Measurements from ENCODE around the gene DISC1.
"Not testable (repeated sequence)": the region's sequence is repeated elsewhere in the genome, so short reads cannot be mapped to it uniquely, and the experiment has no call there.

DISC1 gene

GRCh38 chr1:231959225-231959884 is 332.8 kb downstream of the DISC1 start:
- DNase-seq (ENCODE audit: low spot score) = peak; percentile 43

- not testable (repeated sequence) for DNase-seq (ENCODE audit: low spot score)
These were observed 335.2 kb downstream of the DISC1 start for GRCh38 chr1:231961801-231962200.

- DNase-seq (ENCODE audit: low spot score) = no peak
These were observed 336.0 kb downstream of the DISC1 start for GRCh38 chr1:231962636-231963035.

- DNase-seq (ENCODE audit: low spot score) = no peak
These were observed 337.7 kb downstream of the DISC1 start for GRCh38 chr1:231964241-231964640.

GRCh38 chr1:231964961-231965360 is 338.4 kb downstream of the DISC1 start:
- DNase-seq (ENCODE audit: low spot score) = no peak

- no peak for DNase-seq (ENCODE audit: low spot score)
These were observed 339.0 kb downstream of the DISC1 start for GRCh38 chr1:231965615-231966014.

GRCh38 chr1:231966983-231967382 is 340.4 kb downstream of the DISC1 start:
- DNase-seq (ENCODE audit: low spot score) = no peak

- DNase-seq (ENCODE audit: low spot score) = no peak
These were observed 342.5 kb downstream of the DISC1 start for GRCh38 chr1:231969076-231969475.

- not testable (repeated sequence) for DNase-seq (ENCODE audit: low spot score)
These were observed 343.2 kb downstream of the DISC1 start for GRCh38 chr1:231969761-231970160.

- no peak for DNase-seq (ENCODE audit: low spot score)
These were observed 344.1 kb downstream of the DISC1 start for GRCh38 chr1:231970684-231971083.

GRCh38 chr1:231971397-231972110 is 345.0 kb downstream of the DISC1 start:
- peak; percentile 22 for DNase-seq (ENCODE audit: low spot score)

- DNase-seq (ENCODE audit: low spot score) = no peak
These were observed 345.5 kb downstream of the DISC1 start for GRCh38 chr1:231972111-231972445.

GRCh38 chr1:231973830-231974229 is 347.2 kb downstream of the DISC1 start:
- DNase-seq (ENCODE audit: low spot score) = no peak

- DNase-seq (ENCODE audit: low spot score) = no peak
These were observed 349.6 kb downstream of the DISC1 start for GRCh38 chr1:231976231-231976630.

GRCh38 chr1:231981675-231982074 is 355.1 kb downstream of the DISC1 start:
- no peak for DNase-seq (ENCODE audit: low spot score)

- DNase-seq (ENCODE audit: low spot score) = no peak
These were observed 356.4 kb downstream of the DISC1 start for GRCh38 chr1:231982871-231983587.

GRCh38 chr1:231983588-231984193 is 357.1 kb downstream of the DISC1 start:
- no peak for DNase-seq (ENCODE audit: low spot score)

GRCh38 chr1:231985296-231986023 is 358.9 kb downstream of the DISC1 start:
- no peak for DNase-seq (ENCODE audit: low spot score)

- no peak for DNase-seq (ENCODE audit: low spot score)
These were observed 360.2 kb downstream of the DISC1 start for GRCh38 chr1:231986631-231987336.

- DNase-seq (ENCODE audit: low spot score) = peak; percentile 51
These were observed 363.8 kb downstream of the DISC1 start for GRCh38 chr1:231990388-231990787.

GRCh38 chr1:231991231-231991630 is 364.6 kb downstream of the DISC1 start:
- DNase-seq (ENCODE audit: low spot score) = no peak
